ENCODE results near the gene CCDC27. TPM values are rescaled to one million over a fixed set of nuclear protein-coding genes. Genes with fewer than 3 reads are reported as not detected.
"Not testable (repeated sequence)": the region's sequence is repeated elsewhere in the genome, so short reads cannot be mapped to it uniquely, and the experiment has no call there.

CCDC27 gene
- total RNA-seq, 1 experiment from 2014 or later: not detected

- DNase-seq (ENCODE audit: low read depth): peak; percentile 44
These were observed 17.1 kb upstream of the CCDC27 start for GRCh38 chr1:3735027-3735681.

DNA sequence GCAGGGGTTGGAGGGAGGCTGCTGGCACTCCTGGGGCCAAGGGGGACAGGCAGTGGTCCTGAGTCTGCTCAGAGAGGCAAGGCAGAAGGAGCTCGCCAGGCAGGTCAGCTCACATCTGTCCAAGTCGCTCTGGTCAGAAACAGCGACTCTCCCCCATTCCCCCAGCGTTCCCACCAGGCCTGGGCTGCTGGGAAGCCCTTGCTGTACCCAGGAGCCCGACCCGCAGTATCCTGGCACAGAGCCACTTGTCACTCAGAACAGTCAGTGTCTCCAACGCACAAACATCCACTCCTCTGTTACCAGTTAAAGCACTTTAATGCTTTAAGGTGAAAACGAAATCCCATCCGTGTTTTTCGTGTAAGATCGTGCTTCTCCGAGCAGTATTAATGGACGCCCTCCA, 16.6 kb upstream of the CCDC27 start:
- no peak for DNase-seq (ENCODE audit: low read depth)

DNA sequence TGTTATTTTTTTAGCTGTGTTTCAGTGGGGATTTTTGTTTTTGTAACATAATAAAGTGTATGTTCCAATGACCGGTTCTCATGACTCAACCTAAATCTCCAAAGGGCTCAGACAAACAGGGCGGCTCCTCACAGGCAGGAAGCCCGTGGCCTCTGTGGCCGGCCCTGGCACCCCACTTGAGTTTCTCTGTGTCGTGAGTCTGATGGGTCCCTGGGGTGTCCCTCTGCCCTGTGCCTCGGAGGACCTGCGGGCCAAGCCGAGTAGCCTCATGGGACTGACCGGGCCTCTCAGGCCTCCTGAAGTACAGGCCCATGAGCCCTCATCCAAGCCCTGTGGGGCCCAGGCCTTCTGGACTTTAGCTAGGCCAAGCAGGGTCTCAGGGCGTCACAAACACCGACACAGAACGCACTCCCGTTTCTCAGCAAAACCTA, 16.1 kb upstream of the CCDC27 start:
- DNase-seq (ENCODE audit: low read depth): no peak

- no peak for DNase-seq (ENCODE audit: low read depth)
These were observed 15.5 kb upstream of the CCDC27 start for GRCh38 chr1:3736708-3737107.

- DNase-seq (ENCODE audit: low read depth): no peak
These were observed 13.3 kb upstream of the CCDC27 start for GRCh38 chr1:3738943-3739342.

GRCh38 chr1:3740042-3740441, 12.2 kb upstream of the CCDC27 start:
- peak; percentile 73 for DNase-seq (ENCODE audit: low read depth)

DNA sequence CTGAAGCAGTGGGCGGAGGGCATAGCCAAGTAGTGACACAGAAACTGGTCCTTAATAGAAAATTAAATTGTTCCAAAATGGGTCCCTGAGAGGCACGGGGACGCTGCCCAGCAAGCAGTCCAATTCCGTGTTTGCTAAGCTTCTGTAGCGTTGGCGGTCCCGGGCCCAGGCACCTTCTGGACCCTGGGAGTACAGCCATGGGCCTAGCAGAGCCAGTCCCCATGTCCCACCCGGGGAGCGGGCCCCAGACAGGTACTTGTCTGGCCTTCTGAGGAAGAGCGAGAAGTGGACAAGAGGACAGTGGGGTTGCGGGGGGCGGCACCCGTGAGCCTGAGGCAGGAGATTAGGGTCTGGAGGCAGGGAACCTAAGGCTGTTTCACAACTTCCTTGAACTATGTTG, 11.5 kb upstream of the CCDC27 start:
- DNase-seq (ENCODE audit: low read depth): no peak

DNA sequence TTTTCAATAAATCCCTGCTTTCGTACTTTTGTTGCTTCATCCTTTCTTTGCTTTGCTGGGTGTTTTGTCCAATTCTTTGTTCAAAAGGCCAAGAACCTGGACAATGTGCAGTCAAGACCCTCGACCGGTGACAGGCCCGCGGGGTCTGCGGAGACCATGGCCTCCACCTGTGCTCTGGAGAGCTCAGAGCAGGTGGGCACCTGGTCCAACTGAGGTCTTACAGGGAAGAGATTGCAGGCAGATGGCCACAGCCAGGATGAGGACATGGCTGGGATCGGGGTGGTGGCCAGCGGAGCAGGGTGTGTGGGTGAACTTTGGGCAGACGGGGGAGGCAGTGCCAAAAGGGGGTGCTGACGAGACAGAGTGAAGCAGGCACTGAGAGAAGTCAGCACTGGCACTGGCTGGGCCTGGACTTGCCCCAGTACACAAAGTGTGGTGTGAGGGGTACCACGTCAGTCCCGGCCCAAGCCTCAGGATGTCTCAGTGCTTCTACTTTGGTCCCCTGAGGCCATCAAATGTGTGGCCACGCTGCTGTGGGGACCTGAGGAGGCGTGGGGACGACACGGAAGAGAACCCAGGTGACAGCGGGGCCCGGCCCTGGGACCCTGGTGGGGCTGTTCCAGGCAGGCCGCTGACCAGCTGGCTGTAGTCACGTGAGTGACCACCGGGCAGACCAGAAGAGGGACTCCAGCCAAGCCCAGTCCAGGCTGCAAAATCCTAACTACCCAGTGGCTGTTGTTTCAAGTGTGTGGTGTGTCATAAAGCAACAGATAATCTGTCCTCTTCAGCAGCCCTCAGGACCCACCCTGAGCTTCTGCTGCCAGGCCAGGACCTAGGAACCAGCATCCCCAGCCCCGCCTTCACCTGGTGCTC, 10.4 kb upstream of the CCDC27 start:
- DNase-seq (ENCODE audit: low read depth): no peak

GRCh38 chr1:3742439-3743298, 9.6 kb upstream of the CCDC27 start:
- DNase-seq (ENCODE audit: low read depth): no peak

DNA sequence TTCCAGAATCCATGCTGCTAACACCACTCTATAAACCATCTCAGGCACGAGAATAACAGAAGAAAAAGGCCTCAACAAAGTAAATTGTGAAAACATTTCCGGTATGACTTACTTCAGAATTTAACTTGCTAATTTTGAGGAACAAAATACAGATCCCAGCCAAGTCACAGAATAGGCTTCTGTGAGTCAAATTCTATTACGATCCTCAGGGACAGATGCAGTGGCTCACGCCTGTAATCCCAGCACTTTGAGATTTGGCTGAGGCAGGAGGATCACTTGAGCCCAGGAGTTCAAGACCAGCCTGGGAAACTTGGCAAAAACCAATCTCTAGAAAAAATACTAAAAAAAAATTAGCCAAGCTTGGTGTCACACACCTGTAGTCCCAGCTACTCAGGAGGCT, 8.8 kb upstream of the CCDC27 start:
- DNase-seq (ENCODE audit: low read depth): no peak

GRCh38 chr1:3743826-3744225, 8.4 kb upstream of the CCDC27 start:
- DNase-seq (ENCODE audit: low read depth): no peak

DNA sequence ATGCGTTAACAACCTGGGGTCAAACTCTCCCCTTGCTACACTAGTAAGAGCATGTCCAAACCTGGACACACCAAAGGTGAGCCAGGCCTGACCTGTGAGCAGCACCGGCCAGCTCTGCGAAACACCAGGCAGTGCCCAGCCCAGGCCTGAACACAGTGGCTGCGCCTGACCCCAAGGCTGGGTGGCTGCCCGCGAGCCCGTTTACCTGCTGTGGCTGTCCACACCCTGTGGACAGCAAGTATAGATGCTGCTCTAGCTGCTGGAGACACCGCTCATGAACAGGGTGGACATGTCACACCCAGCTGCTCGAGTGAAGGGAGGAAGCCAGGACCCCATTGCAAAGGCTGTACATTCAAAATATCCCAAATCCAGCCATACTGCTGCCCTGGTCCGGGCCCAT, 7.6 kb upstream of the CCDC27 start:
- DNase-seq (ENCODE audit: low read depth): no peak

- no peak for DNase-seq (ENCODE audit: low read depth)
These were observed 7.2 kb upstream of the CCDC27 start for GRCh38 chr1:3745071-3745470.

GRCh38 chr1:3745590-3746381, 6.5 kb upstream of the CCDC27 start:
- no peak for DNase-seq (ENCODE audit: low read depth)

- DNase-seq (ENCODE audit: low read depth): no peak
These were observed 5.8 kb upstream of the CCDC27 start for GRCh38 chr1:3746389-3746829.

GRCh38 chr1:3746830-3747521, 5.3 kb upstream of the CCDC27 start:
- peak; percentile 55 for DNase-seq (ENCODE audit: low read depth)

DNA sequence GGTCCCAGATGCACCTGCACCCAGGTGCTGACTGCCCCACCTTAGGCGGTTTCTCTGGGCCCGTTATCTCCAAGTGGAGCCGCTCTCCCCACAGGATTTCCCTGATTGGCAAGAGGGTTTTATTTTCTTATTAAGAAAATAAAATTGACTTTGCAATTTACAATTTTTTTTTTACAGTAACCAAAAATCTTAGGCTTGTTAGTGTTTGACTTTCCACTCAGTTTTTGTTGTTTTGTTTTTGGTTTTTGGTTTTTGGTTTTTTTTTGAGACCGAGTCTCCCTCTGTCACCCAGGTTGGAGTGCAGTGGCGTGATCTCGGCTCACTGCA, 4.8 kb upstream of the CCDC27 start:
- no peak for DNase-seq (ENCODE audit: low read depth)

GRCh38 chr1:3747903-3748302, 4.3 kb upstream of the CCDC27 start:
- DNase-seq (ENCODE audit: low read depth): no peak

GRCh38 chr1:3748316-3748900, 3.8 kb upstream of the CCDC27 start:
- DNase-seq (ENCODE audit: low read depth): not testable (repeated sequence)

GRCh38 chr1:3749512-3749911, 2.7 kb upstream of the CCDC27 start:
- DNase-seq (ENCODE audit: low read depth): no peak

All from LHCN-M2 (cell line).